CD4-positive, CD25-positive, alpha-beta regulatory T cell (primary cell): ENCODE data around the gene SH3RF2. TPM values are rescaled to one million over a fixed set of nuclear protein-coding genes. Genes with fewer than 3 reads are reported as not detected.

ENCODE experiments used
- ATAC-seq, 2 donors: fragments of 150-1000 bp; cut with Tn5 transposase; one replicate each; pipeline ENCODE4 v1.10.0; 2021; ENCODE audit warnings: low read depth in 2 of 2, moderate number of reproducible peaks in 2 of 2, moderate library complexity in 1 of 2
- DNase-seq, 3 donors: peaks; one replicate each; pipeline versions ENCODE4 v3.0.0 to v3.0.0-alpha.2; 2012 to 2022; ENCODE audit warnings: mixed read lengths in 1 of 3
- H3K27ac ChIP-seq: one replicate; pipeline ENCODE4 v1.7.0; 2013; ENCODE audit warnings: mild to moderate bottlenecking, low read length; ENCODE audit not compliant: insufficient read depth, poor library complexity, severe bottlenecking
- H3K27me3 ChIP-seq: one replicate; pipeline ENCODE4 v1.7.0; 2013; ENCODE audit warnings: low read length; ENCODE audit not compliant: control insufficient read depth, insufficient read depth
- H3K36me3 ChIP-seq: one replicate; pipeline ENCODE4 v1.7.0; 2013; ENCODE audit warnings: mild to moderate bottlenecking, low read length, moderate library complexity; ENCODE audit not compliant: control insufficient read depth, insufficient read depth
- H3K4me1 ChIP-seq: 2 replicates; pipeline ENCODE4 v1.7.0; 2013; ENCODE audit warnings: mild to moderate bottlenecking, low read length; ENCODE audit not compliant: insufficient read depth, control insufficient read depth, poor library complexity, severe bottlenecking
- H3K4me3 ChIP-seq: one replicate; pipeline ENCODE4 v1.7.0; 2013; ENCODE audit warnings: low read depth, mild to moderate bottlenecking, low read length, moderate library complexity
- H3K9me3 ChIP-seq, 2 experiments: 1 replicate in 1 of 2; 2 replicates in 1 of 2; pipeline ENCODE4 v1.7.0; 2013; ENCODE audit warnings: low read length in 2 of 2, mild to moderate bottlenecking in 1 of 2, moderate library complexity in 1 of 2; ENCODE audit not compliant: control insufficient read depth in 2 of 2
- H3K27ac Mint-ChIP-seq, 3 donors: one replicate each; pipeline ENCODE4 v1.8.0; 2020 to 2022; ENCODE audit warnings: mild to moderate bottlenecking in 3 of 3, mixed read lengths in 3 of 3, moderate library complexity in 2 of 3
- H3K27me3 Mint-ChIP-seq: one replicate; pipeline ENCODE4 v1.8.0; 2022; ENCODE audit warnings: mild to moderate bottlenecking, mixed read lengths
- H3K36me3 Mint-ChIP-seq: one replicate; pipeline ENCODE4 v1.8.0; 2020; ENCODE audit warnings: mixed read lengths
- H3K4me1 Mint-ChIP-seq, 4 donors: one replicate each; pipeline ENCODE4 v1.8.0; 2020 to 2022; ENCODE audit warnings: mixed read lengths in 4 of 4, mild to moderate bottlenecking in 1 of 4
- H3K4me3 Mint-ChIP-seq, 4 donors: one replicate each; pipeline ENCODE4 v1.8.0; 2020 to 2022; ENCODE audit warnings: mild to moderate bottlenecking in 4 of 4, mixed read lengths in 4 of 4, moderate library complexity in 3 of 4
- H3K9me3 Mint-ChIP-seq, 7 donors: one replicate each; pipeline ENCODE4 v1.8.0; 2020 to 2022; ENCODE audit warnings: mixed read lengths in 7 of 7, mild to moderate bottlenecking in 3 of 7, moderate library complexity in 2 of 7
- polyA plus RNA-seq, 4 donors: library from polyadenylated mRNA; unstranded; fragments of 300-500 nt; fragmentation: Illumina TruSeq; gene quantifications; one replicate each; pipeline ENCODE4 v1.2.3, GENCODE V29; 2021
- total RNA-seq: library from RNA; stranded (reverse); gene quantifications from one replicate; pipeline ENCODE4 v1.2.3, GENCODE V29; 2022

SH3RF2 gene
- total and polyA plus RNA-seq, 5 donors from 2014 or later = 0.52 to 4.5 (median 0.70) TPM; not detected in 1

GRCh38 chr5:145965804-145966203 is 29.4 kb downstream of the SH3RF2 start:
- no peak overlapping the region for H3K4me3 Mint-ChIP-seq
- H3K27ac Mint-ChIP-seq = no peak overlapping the region
- no peak for ATAC-seq
- no peaks in the 10 kb centered on the region for H3K36me3 Mint-ChIP-seq
- Histone ChIP-seq H3K27me3 (no peaks in the 10 kb centered on the region), H3K36me3 (no peaks in the 10 kb centered on the region), H3K9me3 (no peaks in the 10 kb centered on the region), H3K27ac (no peak overlapping the region), H3K4me1 (no peaks in the 10 kb centered on the region), H3K4me3 (no peak overlapping the region)
- DNase-seq = no peak
- peaks cover 0 to 9% (median 0%) of the 10 kb centered on the region in 4 donors for H3K4me1 Mint-ChIP-seq
- H3K9me3 Mint-ChIP-seq = peaks cover 0 to 1% (median 0%) of the 10 kb centered on the region in 7 donors
- no peaks in the 10 kb centered on the region for H3K27me3 Mint-ChIP-seq

GRCh38 chr5:145967296-145967695 is 30.9 kb downstream of the SH3RF2 start:
- no peaks in the 10 kb centered on the region for H3K36me3 Mint-ChIP-seq
- DNase-seq = no peak
- H3K27me3 Mint-ChIP-seq = no peaks in the 10 kb centered on the region
- no peak overlapping the region for H3K4me3 Mint-ChIP-seq
- ATAC-seq = no peak
- peaks cover 0 to 1% (median 0%) of the 10 kb centered on the region in 7 donors for H3K9me3 Mint-ChIP-seq
- Histone ChIP-seq H3K9me3 (no peaks in the 10 kb centered on the region), H3K27ac (no peak overlapping the region), H3K4me1 (no peaks in the 10 kb centered on the region), H3K36me3 (no peaks in the 10 kb centered on the region), H3K27me3 (no peaks in the 10 kb centered on the region), H3K4me3 (no peak overlapping the region)
- H3K27ac Mint-ChIP-seq = no peak overlapping the region
- H3K4me1 Mint-ChIP-seq = peaks cover 0 to 3% (median 0%) of the 10 kb centered on the region in 4 donors

GRCh38 chr5:145968970-145969713 is 32.8 kb downstream of the SH3RF2 start:
- ATAC-seq (no peak), DNase-seq (no peak)
- Histone ChIP-seq H3K36me3 (no peaks in the 10 kb centered on the region), H3K27ac (no peak overlapping the region), H3K4me3 (no peak overlapping the region), H3K4me1 (no peaks in the 10 kb centered on the region), H3K27me3 (no peaks in the 10 kb centered on the region), H3K9me3 (no peaks in the 10 kb centered on the region)
- Mint-ChIP-seq H3K27me3 (no peaks in the 10 kb centered on the region), H3K9me3 (peaks cover 0 to 2% (median under 1%) of the 10 kb centered on the region in 7 donors), H3K36me3 (no peaks in the 10 kb centered on the region), H3K4me3 (no peak overlapping the region), H3K27ac (no peak overlapping the region), H3K4me1 (peaks cover 0 to 3% (median 0%) of the 10 kb centered on the region in 4 donors)

GRCh38 chr5:145969714-145970092 is 33.3 kb downstream of the SH3RF2 start:
- Mint-ChIP-seq H3K27ac (no peak overlapping the region), H3K4me3 (no peak overlapping the region), H3K27me3 (no peaks in the 10 kb centered on the region), H3K9me3 (peaks cover 0 to 3% (median 1%) of the 10 kb centered on the region in 7 donors), H3K36me3 (no peaks in the 10 kb centered on the region), H3K4me1 (peaks cover 0 to 3% (median 0%) of the 10 kb centered on the region in 4 donors)
- DNase-seq = no peak
- H3K4me1 ChIP-seq = no peaks in the 10 kb centered on the region
- no peak overlapping the region for H3K27ac ChIP-seq
- ATAC-seq = no peak
- H3K4me3 ChIP-seq = no peak overlapping the region
- no peaks in the 10 kb centered on the region for H3K9me3 ChIP-seq
- H3K36me3 ChIP-seq = no peaks in the 10 kb centered on the region
- no peaks in the 10 kb centered on the region for H3K27me3 ChIP-seq

GRCh38 chr5:145971108-145971507 is 34.7 kb downstream of the SH3RF2 start:
- H3K4me1 ChIP-seq = no peaks in the 10 kb centered on the region
- no peaks in the 10 kb centered on the region for H3K36me3 ChIP-seq
- Mint-ChIP-seq H3K4me1 (peaks cover 0 to 3% (median 0%) of the 10 kb centered on the region in 4 donors), H3K27ac (no peak overlapping the region), H3K36me3 (no peaks in the 10 kb centered on the region), H3K9me3 (peaks cover 0 to 3% (median 0%) of the 10 kb centered on the region in 7 donors), H3K4me3 (no peak overlapping the region), H3K27me3 (no peaks in the 10 kb centered on the region)
- no peaks in the 10 kb centered on the region for H3K9me3 ChIP-seq
- no peaks in the 10 kb centered on the region for H3K27me3 ChIP-seq
- H3K27ac ChIP-seq = no peak overlapping the region
- DNase-seq (no peak), ATAC-seq (no peak)
- H3K4me3 ChIP-seq = no peak overlapping the region

GRCh38 chr5:145971701-145972100 is 35.3 kb downstream of the SH3RF2 start:
- no peaks in the 10 kb centered on the region for H3K27me3 ChIP-seq
- no peaks in the 10 kb centered on the region for H3K36me3 ChIP-seq
- no peak overlapping the region for H3K4me3 ChIP-seq
- H3K4me3 Mint-ChIP-seq = no peak overlapping the region
- H3K27me3 Mint-ChIP-seq = no peaks in the 10 kb centered on the region
- no peak for ATAC-seq
- H3K4me1 Mint-ChIP-seq = peaks cover 0 to 3% (median 0%) of the 10 kb centered on the region in 4 donors
- peaks cover 0 to 3% (median 0%) of the 10 kb centered on the region in 7 donors for H3K9me3 Mint-ChIP-seq
- H3K9me3 ChIP-seq = no peaks in the 10 kb centered on the region
- H3K36me3 Mint-ChIP-seq = no peaks in the 10 kb centered on the region
- DNase-seq = no peak
- no peaks in the 10 kb centered on the region for H3K4me1 ChIP-seq
- no peak overlapping the region for H3K27ac ChIP-seq
- no peak overlapping the region for H3K27ac Mint-ChIP-seq

GRCh38 chr5:145975001-145975360 is 38.6 kb downstream of the SH3RF2 start:
- Mint-ChIP-seq H3K4me1 (peaks cover 0 to 3% (median 0%) of the 10 kb centered on the region in 4 donors), H3K27ac (no peak overlapping the region), H3K9me3 (peaks cover 0 to 5% (median 0%) of the 10 kb centered on the region in 7 donors), H3K4me3 (no peak overlapping the region), H3K36me3 (no peaks in the 10 kb centered on the region), H3K27me3 (no peaks in the 10 kb centered on the region)
- H3K27ac ChIP-seq = no peak overlapping the region
- H3K4me1 ChIP-seq = no peaks in the 10 kb centered on the region
- no peak overlapping the region for H3K4me3 ChIP-seq
- no peaks in the 10 kb centered on the region for H3K9me3 ChIP-seq
- H3K27me3 ChIP-seq = no peaks in the 10 kb centered on the region
- no peak for DNase-seq
- no peak for ATAC-seq
- H3K36me3 ChIP-seq = no peaks in the 10 kb centered on the region
